Body of pancreas (tissue), 4 donors: ENCODE data around the gene FA2H.

Experiments used
- CTCF ChIP-seq, 7 experiments: fragments of 450-650 bp in 4 of 7; fragments of 200-600 bp in 3 of 7; sonication (generic) in 3 of 7; IDR thresholded peaks; one replicate each; pipeline ENCODE4 v1.5.1; 2016 to 2019; ENCODE audit warnings: antibody characterized with exemption in 7 of 7
- POLR2A ChIP-seq, 3 donors: fragments of 450-650 bp; IDR thresholded peaks; one replicate each; pipeline ENCODE4 v1.6.1; 2016; ENCODE audit warnings: antibody characterized with exemption in 3 of 3, mild to moderate bottlenecking in 2 of 3

- TF ChIP-seq CTCF (IDR thresholded peaks at IDR 0.05) = peak; percentile 92 to 99 (median 97)
- no peak for TF ChIP-seq POLR2A (IDR thresholded peaks at IDR 0.05)
Measured at GRCh38 chr16:74813109-74813641, 38.6 kb upstream of the FA2H start.
